CD4-positive, alpha-beta T cell treated with Interleukin-4 for 4 hours (primary cell): ENCODE data around the gene HS6ST1.
A peak's percentile ranks its signal among the peaks of the same experiment; 100 is the strongest.
"Not testable (repeated sequence)": the region's sequence is repeated elsewhere in the genome, so short reads cannot be mapped to it uniquely, and the experiment has no call there.

Experiments
- DNase-seq: peaks from one replicate; pipeline ENCODE4 v3.0.0-alpha.2; 2020

Gene HS6ST1

GRCh38 chr2:128321784-128322714 is 3.4 kb upstream of the HS6ST1 start:
- peak; percentile 81 for DNase-seq

GRCh38 chr2:128320906-128321771 is 2.5 kb upstream of the HS6ST1 start:
- no peak for DNase-seq

GRCh38 chr2:128320192-128320905 is 1.7 kb upstream of the HS6ST1 start:
- no peak for DNase-seq

GRCh38 chr2:128319631-128320191 is 1.0 kb upstream of the HS6ST1 start:
- no peak for DNase-seq

GRCh38 chr2:128318245-128318644 is 423 bp downstream of the HS6ST1 start:
- DNase-seq = peak; percentile 11

- DNase-seq = not testable (repeated sequence)
These were observed 806 bp downstream of the HS6ST1 start for GRCh38 chr2:128317899-128318225.

GRCh38 chr2:128317181-128317898 is 1.3 kb downstream of the HS6ST1 start:
- DNase-seq = peak; percentile 6

GRCh38 chr2:128316777-128317180 is 1.9 kb downstream of the HS6ST1 start:
- no peak for DNase-seq

GRCh38 chr2:128315829-128316776 is 2.6 kb downstream of the HS6ST1 start:
- no peak for DNase-seq

GRCh38 chr2:128315122-128315828 is 3.4 kb downstream of the HS6ST1 start:
- no peak for DNase-seq

- no peak for DNase-seq
These were observed 4.1 kb downstream of the HS6ST1 start for GRCh38 chr2:128314348-128315121.

- DNase-seq = no peak
These were observed 4.7 kb downstream of the HS6ST1 start for GRCh38 chr2:128313931-128314347.

- DNase-seq = no peak
These were observed 5.4 kb downstream of the HS6ST1 start for GRCh38 chr2:128313091-128313836.

GRCh38 chr2:128312411-128312810 is 6.3 kb downstream of the HS6ST1 start:
- no peak for DNase-seq

- DNase-seq = no peak
These were observed 6.8 kb downstream of the HS6ST1 start for GRCh38 chr2:128311755-128312341.

GRCh38 chr2:128311216-128311754 is 7.4 kb downstream of the HS6ST1 start:
- DNase-seq = no peak

GRCh38 chr2:128310761-128311160 is 7.9 kb downstream of the HS6ST1 start:
- DNase-seq = no peak
